ENCODE data around the gene DCST1.

Gene DCST1

GRCh38 chr1:155029513-155030242 lies 3.9 kb upstream of the DCST1 start:
- TF ChIP-seq GATA2 (IDR thresholded peaks at IDR 0.05; ENCODE audit: low read depth, low read length) (no peak), GATA3 (IDR thresholded peaks at IDR 0.05; ENCODE audit: low read depth, low read length) (no peak)

DNA sequence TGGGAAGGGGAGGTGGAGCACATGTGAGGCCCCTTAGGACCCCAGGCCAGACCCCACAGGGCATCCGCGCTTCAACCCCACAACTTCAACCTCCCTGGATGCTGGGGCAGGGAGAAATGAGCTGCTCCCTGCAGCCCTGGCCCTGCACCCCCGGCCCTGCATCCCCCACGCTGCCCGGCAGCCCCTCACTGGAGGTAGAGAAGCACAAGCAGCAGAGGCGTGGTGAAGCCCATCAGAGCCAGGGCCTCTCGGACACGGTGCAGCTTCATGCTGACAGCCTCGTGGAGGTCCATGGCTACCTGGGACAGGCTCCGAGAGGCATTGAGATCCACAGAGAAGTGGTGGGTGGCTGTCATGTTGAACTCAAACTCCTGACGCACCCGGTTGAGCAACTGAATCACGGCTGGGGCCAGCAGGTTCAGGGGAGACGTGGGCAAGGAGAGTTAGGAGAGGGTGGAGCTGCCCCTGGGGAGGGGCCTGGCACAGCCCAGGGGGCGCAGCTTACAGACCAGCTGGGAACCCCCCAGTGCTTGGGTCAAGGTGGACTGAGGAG lies 3.3 kb upstream of the DCST1 start:
- TF ChIP-seq GATA2 (IDR thresholded peaks at IDR 0.05; ENCODE audit: low read depth, low read length) (no peak), GATA3 (IDR thresholded peaks at IDR 0.05; ENCODE audit: low read depth, low read length) (no peak)

DNA sequence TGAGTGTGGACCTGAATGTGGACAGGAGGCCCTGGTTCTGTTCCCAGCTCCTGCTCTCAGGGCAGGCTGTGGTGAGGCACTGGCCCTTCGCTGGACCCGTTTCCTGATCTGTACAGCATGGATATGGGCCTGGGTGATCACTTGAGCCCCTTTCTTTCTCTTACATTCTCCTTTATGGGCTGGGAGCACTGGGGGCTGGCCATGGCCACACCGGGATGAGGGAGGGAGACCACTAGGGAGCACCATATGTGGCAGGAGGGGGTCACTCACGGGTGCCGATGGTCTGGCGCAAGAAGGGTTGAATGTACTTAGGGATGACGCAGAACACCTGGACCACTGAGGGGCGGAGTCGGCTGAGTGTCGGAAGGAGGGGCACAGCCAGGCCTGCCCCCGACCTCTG lies 2.7 kb upstream of the DCST1 start:
- TF ChIP-seq GATA2 (IDR thresholded peaks at IDR 0.05; ENCODE audit: low read depth, low read length) (no peak), GATA3 (IDR thresholded peaks at IDR 0.05; ENCODE audit: low read depth, low read length) (no peak)

DNA sequence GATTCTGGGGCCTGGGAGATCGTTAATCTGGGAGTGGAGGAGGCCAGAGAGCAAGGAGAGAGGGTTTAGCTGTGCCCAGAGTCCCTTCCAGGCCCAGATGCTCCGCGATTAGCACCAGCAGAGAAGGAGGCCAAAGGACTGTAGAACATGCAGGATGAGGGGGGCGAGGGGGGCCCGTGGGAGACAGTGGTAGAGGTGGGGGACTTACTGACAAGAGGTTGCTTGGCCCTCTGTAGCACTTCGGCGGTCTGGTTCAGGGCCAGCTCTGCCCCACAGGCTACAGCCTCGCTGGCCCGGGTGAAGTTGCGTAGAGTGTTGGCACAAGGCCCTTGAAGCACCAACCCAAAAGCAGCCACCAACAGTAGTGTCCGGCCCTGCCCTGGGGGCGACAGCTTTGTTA lies 738 bp upstream of the DCST1 start:
- no peak for TF ChIP-seq GATA2 (IDR thresholded peaks at IDR 0.05; ENCODE audit: low read depth, low read length)
- TF ChIP-seq GATA3 (IDR thresholded peaks at IDR 0.05; ENCODE audit: low read depth, low read length), result no peak

DNA sequence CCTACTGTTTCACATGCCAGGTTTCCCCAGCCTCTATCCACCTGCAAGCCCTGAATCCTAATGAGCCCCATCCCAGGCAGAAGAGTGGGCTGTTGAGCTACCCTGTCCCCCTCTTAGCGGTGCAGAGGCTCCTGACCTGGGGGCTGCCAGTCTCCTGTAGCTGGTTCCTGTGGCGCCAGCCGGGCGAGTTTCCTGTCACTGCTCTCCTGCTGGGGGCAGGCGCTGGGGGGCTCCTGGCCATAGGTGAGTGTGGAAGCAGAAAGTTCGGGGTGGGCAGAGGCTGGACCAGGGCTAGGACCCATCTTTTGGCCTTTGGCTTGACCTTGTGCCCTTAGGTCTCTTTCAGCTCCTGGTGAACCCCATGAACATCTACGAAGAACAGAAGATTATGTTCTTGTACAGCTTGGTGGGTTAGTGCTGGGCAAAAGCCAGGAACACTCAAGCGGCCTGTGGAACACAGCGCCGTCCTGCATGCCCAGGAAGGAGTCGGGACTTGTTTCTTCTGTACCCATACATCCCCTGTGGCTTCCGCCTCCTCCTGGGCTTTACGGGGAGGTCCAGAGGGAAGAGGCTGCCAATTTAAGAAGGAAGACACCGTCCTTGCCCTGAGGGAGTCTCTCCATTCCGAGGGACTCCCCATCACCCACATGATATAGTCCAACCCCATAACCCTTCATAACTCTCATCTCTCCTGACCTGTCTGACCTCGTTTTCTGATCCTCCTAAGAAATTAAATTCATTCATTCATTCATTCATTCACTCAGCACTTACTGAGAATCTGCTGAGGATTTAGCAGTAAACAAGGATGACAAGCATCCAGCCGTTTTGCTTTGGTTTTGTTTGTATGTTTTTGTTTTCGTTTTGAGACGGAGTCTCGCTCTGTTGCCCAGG lies 939 bp downstream of the DCST1 start:
- TF ChIP-seq GATA3 (IDR thresholded peaks at IDR 0.05; ENCODE audit: low read depth, low read length), result no peak
- no peak for TF ChIP-seq GATA2 (IDR thresholded peaks at IDR 0.05; ENCODE audit: low read depth, low read length)

GRCh38 chr1:155035936-155036335 lies 2.3 kb downstream of the DCST1 start:
- no peak for TF ChIP-seq GATA2 (IDR thresholded peaks at IDR 0.05; ENCODE audit: low read depth, low read length)
- TF ChIP-seq GATA3 (IDR thresholded peaks at IDR 0.05; ENCODE audit: low read depth, low read length), result no peak

- TF ChIP-seq GATA2 (IDR thresholded peaks at IDR 0.05; ENCODE audit: low read depth, low read length) (no peak), GATA3 (IDR thresholded peaks at IDR 0.05; ENCODE audit: low read depth, low read length) (no peak)
These were observed 3.4 kb downstream of the DCST1 start for GRCh38 chr1:155037043-155037442.

GRCh38 chr1:155037851-155038441 lies 4.3 kb downstream of the DCST1 start:
- no peak for TF ChIP-seq GATA2 (IDR thresholded peaks at IDR 0.05; ENCODE audit: low read depth, low read length)
- TF ChIP-seq GATA3 (IDR thresholded peaks at IDR 0.05; ENCODE audit: low read depth, low read length), result no peak

- TF ChIP-seq GATA3 (IDR thresholded peaks at IDR 0.05; ENCODE audit: low read depth, low read length), result no peak
- TF ChIP-seq GATA2 (IDR thresholded peaks at IDR 0.05; ENCODE audit: low read depth, low read length), result no peak
These were observed 5.1 kb downstream of the DCST1 start for GRCh38 chr1:155038602-155039307.

DNA sequence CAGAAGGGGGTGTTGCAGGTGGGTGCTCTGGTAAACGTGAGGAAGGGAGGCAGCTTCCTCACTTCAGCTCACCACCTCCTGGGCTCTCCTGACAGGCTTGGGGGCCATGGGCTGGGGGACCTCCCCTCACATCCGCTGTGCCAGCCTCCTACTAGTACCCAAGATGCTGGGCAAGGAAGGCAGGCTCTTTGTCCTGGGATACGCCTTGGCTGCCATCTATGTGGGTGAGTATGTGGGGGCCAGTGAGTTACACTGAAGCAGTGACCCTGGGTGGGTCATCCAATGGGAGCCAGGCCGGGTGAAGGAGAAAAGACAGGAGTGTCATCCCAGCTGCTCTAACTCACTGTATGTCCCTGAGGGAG lies 5.7 kb downstream of the DCST1 start:
- TF ChIP-seq GATA2 (IDR thresholded peaks at IDR 0.05; ENCODE audit: low read depth, low read length) (no peak), GATA3 (IDR thresholded peaks at IDR 0.05; ENCODE audit: low read depth, low read length) (no peak)

DNA sequence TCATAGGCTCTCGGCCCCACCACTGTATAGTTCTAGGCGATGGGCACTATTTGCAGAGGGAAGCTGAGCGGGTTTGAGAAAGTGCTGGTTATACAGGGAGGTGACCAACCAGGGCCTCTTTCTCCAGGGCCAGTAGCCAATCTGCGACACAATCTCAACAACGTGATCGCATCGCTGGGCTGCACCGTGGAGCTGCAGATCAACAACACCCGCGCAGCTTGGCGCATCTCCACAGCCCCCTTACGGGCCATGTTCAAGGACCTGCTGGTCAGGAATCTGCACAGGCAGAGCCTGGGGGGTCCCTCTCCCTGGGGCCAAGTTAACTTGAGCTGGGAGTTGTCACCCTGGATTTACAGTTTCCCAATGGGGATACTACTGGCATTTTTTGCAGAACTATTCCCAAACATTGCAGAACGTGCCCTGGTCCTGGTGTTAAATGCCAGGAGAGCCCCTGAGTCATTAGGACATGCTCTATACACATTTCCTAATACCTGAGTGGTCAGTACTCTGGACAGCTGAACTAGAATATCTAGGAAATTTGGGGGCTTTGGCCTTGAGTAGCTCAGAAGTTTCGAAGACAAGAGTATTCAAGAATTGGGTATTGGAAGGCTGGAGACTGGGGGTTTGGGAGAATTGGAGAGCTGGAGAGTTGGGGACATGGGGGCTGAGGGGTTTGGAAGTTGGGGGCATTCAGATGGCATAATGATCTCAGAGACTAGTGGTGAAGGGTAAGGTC lies 6.9 kb downstream of the DCST1 start:
- no peak for TF ChIP-seq GATA2 (IDR thresholded peaks at IDR 0.05; ENCODE audit: low read depth, low read length)
- no peak for TF ChIP-seq GATA3 (IDR thresholded peaks at IDR 0.05; ENCODE audit: low read depth, low read length)

DNA sequence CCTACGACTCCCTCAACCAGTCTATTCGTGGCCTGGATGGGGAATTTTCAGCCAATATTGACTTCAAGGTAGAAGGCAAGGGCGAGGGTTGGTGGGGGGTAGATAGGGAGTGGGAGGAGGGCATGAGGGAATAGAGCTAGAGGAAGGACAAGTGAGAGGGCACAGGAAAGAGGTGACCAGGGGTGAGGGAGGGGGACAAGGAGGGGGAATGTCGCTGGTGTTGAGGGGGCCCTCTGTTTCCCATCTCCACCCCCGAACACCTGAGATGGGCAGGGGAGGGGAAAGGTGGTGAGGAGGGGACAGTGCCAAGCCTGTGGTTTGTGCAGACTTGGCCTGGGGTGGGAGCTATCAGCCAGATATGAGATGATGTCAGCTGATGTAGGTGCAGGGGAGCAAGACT lies 9.2 kb downstream of the DCST1 start:
- TF ChIP-seq GATA3 (IDR thresholded peaks at IDR 0.05; ENCODE audit: low read depth, low read length) (no peak), GATA2 (IDR thresholded peaks at IDR 0.05; ENCODE audit: low read depth, low read length) (no peak)

- TF ChIP-seq GATA2 (IDR thresholded peaks at IDR 0.05; ENCODE audit: low read depth, low read length) (no peak), GATA3 (IDR thresholded peaks at IDR 0.05; ENCODE audit: low read depth, low read length) (no peak)
These were observed 9.7 kb downstream of the DCST1 start for GRCh38 chr1:155043301-155043702.

All from SH-SY5Y (cell line).